ENCODE measurements around the gene TDRD3. TPM values are rescaled to one million over a fixed set of nuclear protein-coding genes. Genes with fewer than 3 reads are reported as not detected.

TDRD3 gene
- total RNA-seq, 1 experiment from 2014 or later: 17.2 TPM

DNA sequence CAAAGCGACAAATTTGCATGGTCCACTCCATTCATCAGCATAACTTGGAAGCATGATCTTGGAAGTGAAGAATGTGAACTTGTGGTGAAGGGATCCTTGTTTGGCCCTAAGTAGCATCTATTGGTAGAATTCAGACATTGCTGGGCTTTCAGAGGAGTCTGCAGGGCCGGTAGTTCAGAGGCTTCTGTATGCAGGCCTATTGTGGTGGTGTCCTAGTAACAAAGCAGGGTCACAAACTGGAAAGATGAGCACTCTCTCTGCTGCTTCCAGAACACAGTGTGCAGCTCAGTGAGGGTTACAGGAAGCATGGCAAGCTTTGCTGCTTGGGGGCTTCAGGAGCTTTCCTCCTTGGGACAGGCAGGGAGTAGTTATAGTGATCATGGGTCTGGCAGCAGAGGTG is 206.0 kb downstream of the TDRD3 start:
- Mint-ChIP-seq H3K27me3 (ENCODE audit: insufficient read depth, unreplicated experiment) (peaks cover 22% of the 10 kb centered on the region), H3K4me1 (ENCODE audit: low read depth, unreplicated experiment) (no peaks in the 10 kb centered on the region), H3K9me3 (ENCODE audit: unreplicated experiment) (no peaks in the 10 kb centered on the region), H3K4me3 (ENCODE audit: unreplicated experiment) (no peak overlapping the region), H3K27ac (ENCODE audit: unreplicated experiment) (no peak overlapping the region), H3K36me3 (ENCODE audit: insufficient read depth, unreplicated experiment) (no peaks in the 10 kb centered on the region)
- DNase-seq: no peak
- no peaks in the 10 kb centered on the region for H3K27me3 ChIP-seq (replicated peaks; ENCODE audit: control insufficient read depth, insufficient read depth, low read length)
- no peaks in the 10 kb centered on the region for H3K9me3 ChIP-seq
- TF ChIP-seq, protein P1, sequence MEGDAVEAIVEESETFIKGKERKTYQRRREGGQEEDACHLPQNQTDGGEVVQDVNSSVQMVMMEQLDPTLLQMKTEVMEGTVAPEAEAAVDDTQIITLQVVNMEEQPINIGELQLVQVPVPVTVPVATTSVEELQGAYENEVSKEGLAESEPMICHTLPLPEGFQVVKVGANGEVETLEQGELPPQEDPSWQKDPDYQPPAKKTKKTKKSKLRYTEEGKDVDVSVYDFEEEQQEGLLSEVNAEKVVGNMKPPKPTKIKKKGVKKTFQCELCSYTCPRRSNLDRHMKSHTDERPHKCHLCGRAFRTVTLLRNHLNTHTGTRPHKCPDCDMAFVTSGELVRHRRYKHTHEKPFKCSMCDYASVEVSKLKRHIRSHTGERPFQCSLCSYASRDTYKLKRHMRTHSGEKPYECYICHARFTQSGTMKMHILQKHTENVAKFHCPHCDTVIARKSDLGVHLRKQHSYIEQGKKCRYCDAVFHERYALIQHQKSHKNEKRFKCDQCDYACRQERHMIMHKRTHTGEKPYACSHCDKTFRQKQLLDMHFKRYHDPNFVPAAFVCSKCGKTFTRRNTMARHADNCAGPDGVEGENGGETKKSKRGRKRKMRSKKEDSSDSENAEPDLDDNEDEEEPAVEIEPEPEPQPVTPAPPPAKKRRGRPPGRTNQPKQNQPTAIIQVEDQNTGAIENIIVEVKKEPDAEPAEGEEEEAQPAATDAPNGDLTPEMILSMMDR (IDR thresholded peaks at IDR 0.05; ENCODE audit: insufficient read depth in 1 of 2, low read depth in 1 of 2, low read length in 1 of 2, severe bottlenecking in 1 of 2, unreplicated experiment in 1 of 2): no peak
- H3K36me3 ChIP-seq (ENCODE audit: control insufficient read depth, insufficient read depth, low read length): no peaks in the 10 kb centered on the region
- H3K4me3 ChIP-seq (ENCODE audit: low read depth, low read length): no peak overlapping the region
- BruUV-seq (replicated peaks): no TSS peak
- intact Hi-C loops (cut with micrococcal nuclease; ENCODE audit: unreplicated experiment): no loop called here
- ChIA-PET POLR2A (no interaction called here), CTCF (no interaction called here)
- no peaks in the 10 kb centered on the region for H3K4me1 ChIP-seq

DNA sequence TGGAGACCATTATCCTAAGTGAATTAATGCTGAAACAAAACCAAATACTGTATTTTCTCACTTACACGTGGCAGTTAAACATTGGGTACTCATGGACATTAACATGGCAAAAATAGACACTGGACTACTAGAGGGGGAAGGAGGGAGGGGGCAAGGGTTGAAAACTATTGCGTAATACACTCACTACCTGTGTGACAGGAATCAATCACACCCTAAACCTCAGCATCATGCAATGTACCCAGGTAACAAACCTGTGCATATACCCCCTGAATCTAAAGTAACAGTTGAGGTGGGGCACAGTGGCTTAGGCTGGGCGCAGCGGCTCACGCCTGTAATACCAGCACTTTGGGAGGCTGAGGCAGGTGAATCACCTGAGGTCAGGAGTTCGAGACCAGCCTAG is 207.0 kb downstream of the TDRD3 start:
- Histone ChIP-seq H3K4me3 (ENCODE audit: low read depth, low read length) (no peak overlapping the region), H3K27me3 (replicated peaks; ENCODE audit: control insufficient read depth, insufficient read depth, low read length) (no peaks in the 10 kb centered on the region; the same call in 1 of the 2 replicates), H3K4me1 (no peaks in the 10 kb centered on the region), H3K36me3 (ENCODE audit: control insufficient read depth, insufficient read depth, low read length) (no peaks in the 10 kb centered on the region), H3K9me3 (no peaks in the 10 kb centered on the region)
- no peak overlapping the region for H3K27ac Mint-ChIP-seq (ENCODE audit: unreplicated experiment)
- H3K36me3 Mint-ChIP-seq (ENCODE audit: insufficient read depth, unreplicated experiment): no peaks in the 10 kb centered on the region
- intact Hi-C loops (cut with micrococcal nuclease; ENCODE audit: unreplicated experiment): no loop called here
- BruUV-seq (replicated peaks): no TSS peak
- peaks cover 21% of the 10 kb centered on the region for H3K27me3 Mint-ChIP-seq (ENCODE audit: insufficient read depth, unreplicated experiment)
- no peak for DNase-seq
- H3K4me1 Mint-ChIP-seq (ENCODE audit: low read depth, unreplicated experiment): no peaks in the 10 kb centered on the region
- ChIA-PET CTCF (no interaction called here), POLR2A (no interaction called here)
- no peak overlapping the region for H3K4me3 Mint-ChIP-seq (ENCODE audit: unreplicated experiment)
- TF ChIP-seq, protein P1 (IDR thresholded peaks at IDR 0.05; ENCODE audit: insufficient read depth in 1 of 2, low read depth in 1 of 2, low read length in 1 of 2, severe bottlenecking in 1 of 2, unreplicated experiment in 1 of 2): no peak
- no peaks in the 10 kb centered on the region for H3K9me3 Mint-ChIP-seq (ENCODE audit: unreplicated experiment)

DNA sequence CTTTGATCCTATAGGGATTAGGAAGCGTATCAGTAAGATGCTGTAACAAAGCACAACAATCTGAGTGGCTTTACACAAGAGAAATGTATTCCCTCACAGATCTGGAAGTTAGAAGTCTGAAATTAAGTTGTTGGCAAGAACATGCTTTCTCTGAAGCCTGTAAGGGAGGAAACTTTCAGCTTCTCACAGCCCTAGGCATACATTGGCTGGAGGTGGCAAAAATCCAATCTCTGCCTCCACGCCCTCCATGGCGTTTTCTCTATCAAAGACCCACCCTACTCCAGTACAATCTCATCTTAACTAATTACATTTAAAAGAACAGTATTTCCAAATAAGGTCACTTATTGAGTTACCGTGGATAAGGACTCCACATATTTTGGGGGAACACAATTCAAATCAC is 211.9 kb downstream of the TDRD3 start:
- Histone ChIP-seq H3K4me1 (no peaks in the 10 kb centered on the region), H3K36me3 (ENCODE audit: control insufficient read depth, insufficient read depth, low read length) (no peaks in the 10 kb centered on the region), H3K4me3 (ENCODE audit: low read depth, low read length) (no peak overlapping the region), H3K9me3 (no peaks in the 10 kb centered on the region), H3K27me3 (replicated peaks; ENCODE audit: control insufficient read depth, insufficient read depth, low read length) (peaks cover 2% of the 10 kb centered on the region)
- H3K27ac Mint-ChIP-seq (ENCODE audit: unreplicated experiment): no peak overlapping the region
- H3K9me3 Mint-ChIP-seq (ENCODE audit: unreplicated experiment): no peaks in the 10 kb centered on the region
- no peak for DNase-seq
- H3K4me3 Mint-ChIP-seq (ENCODE audit: unreplicated experiment): no peak overlapping the region
- TF ChIP-seq, protein P1 (IDR thresholded peaks at IDR 0.05; ENCODE audit: insufficient read depth in 1 of 2, low read depth in 1 of 2, low read length in 1 of 2, severe bottlenecking in 1 of 2, unreplicated experiment in 1 of 2): no peak
- no TSS peak for BruUV-seq (replicated peaks)
- ChIA-PET POLR2A (no interaction called here), CTCF (no interaction called here)
- peaks cover 28% of the 10 kb centered on the region for H3K27me3 Mint-ChIP-seq (ENCODE audit: insufficient read depth, unreplicated experiment)
- no peaks in the 10 kb centered on the region for H3K4me1 Mint-ChIP-seq (ENCODE audit: low read depth, unreplicated experiment)
- H3K36me3 Mint-ChIP-seq (ENCODE audit: insufficient read depth, unreplicated experiment): no peaks in the 10 kb centered on the region
- intact Hi-C loops (cut with micrococcal nuclease; ENCODE audit: unreplicated experiment): no loop called here

Data from Caco-2 (cell line).